Measurements from ENCODE around the gene KLK15.

Gene KLK15

DNA sequence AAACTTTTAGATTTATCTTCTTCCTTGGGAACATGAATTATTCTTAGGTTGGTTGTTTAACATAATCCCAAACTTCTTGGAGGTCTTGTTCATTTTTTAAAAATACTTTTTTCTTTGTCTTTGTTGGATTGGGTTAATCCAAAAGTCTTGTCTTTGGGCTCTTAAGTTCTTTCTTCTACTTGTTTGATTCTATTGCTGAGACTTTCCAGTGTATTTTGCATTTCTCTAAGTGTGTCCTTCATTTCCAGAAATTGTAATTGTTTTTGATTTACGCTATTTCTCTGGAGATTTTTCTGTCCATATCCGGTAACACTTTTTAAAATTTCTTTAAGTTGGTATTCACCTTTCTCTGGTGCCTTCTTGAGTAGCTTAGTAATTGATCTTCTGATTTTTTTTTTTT is 9.8 kb upstream of the KLK15 start:
- DNase-seq (ENCODE audit: low read depth in 2 of 2), result no peak

DNA sequence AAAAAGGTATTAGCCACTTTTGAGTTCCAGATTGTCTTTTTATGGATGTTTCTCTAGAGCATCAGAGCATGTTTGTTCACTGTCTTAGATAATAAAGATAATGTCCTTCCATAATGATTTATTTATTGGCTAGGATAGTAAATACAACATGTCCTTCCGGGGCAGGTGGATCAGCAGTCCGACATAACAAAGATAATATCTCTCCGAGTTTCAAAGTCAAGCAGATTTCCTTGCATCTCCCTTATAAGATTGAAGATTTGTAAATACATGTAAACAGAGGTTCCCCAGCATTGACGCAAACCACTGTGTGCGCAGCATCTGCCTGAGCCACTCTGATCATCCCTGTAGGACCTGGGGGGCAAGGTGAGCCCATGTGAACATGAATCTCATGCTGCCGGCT is 8.8 kb upstream of the KLK15 start:
- DNase-seq (ENCODE audit: low read depth in 2 of 2), result no peak

DNA sequence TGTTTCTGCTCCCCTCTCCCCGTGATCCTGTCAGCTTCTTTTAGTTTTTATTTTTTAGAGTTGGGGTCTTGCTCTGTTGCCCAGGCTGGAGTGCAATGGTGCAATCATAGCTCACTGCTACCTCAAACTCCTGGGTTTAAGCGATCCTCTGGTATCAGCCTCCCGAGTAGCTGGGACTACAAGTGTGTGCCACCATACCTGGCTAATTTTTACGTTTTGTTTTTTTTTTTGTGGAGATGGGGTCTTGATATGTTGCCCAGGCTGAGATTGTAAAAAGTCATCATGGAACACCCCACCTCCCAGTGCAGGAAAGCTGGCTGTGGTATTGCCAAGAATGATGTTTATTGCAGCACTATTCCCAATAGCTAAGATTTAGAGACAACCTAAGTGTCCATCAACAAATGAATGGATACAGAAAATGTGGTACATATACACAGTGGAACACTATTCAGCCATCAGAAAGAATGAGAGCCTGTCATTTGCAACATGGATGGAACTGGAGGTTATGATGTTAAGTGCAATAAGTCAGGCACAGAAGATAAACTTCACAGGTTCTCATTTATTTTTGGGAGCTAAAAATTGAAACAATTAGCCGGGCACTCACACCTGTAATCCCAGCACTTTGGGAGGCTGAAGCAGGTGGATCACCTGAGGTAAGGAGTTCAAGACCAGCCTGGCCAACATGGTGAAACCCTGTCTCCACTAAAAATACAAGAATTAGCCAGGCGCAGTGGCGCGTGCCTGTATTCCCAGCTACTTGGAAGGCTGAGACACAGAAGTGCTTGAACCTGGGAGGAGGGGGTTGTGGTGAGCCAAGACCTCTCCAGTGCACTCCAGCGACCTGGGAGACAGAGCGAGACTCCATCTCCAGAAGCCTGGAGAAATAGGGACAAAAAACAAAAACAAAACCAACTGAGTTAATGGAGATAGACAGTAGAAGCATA is 6.6 kb upstream of the KLK15 start:
- DNase-seq (ENCODE audit: low read depth in 2 of 2), result no peak

DNA sequence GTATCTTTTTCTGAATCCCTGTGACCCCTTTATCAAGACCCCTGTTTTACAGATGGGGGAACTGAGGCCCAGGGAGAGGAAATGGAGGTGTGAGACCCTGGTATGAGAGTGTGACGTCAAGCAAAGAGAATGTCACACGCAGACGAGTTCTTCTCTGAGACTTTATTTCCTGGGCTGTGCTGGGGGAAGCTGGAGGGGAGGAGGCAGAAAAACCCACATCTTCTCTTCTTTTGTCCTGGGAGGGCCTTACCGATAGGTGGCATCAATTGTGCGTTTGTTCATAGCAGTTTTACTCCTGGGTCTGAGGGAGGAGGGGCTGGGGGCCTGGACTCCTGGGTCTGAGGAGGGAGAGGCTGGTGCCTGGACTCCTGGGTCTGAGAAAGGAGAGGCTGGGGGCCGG is 4.9 kb upstream of the KLK15 start:
- DNase-seq (ENCODE audit: low read depth in 2 of 2), result no peak

DNA sequence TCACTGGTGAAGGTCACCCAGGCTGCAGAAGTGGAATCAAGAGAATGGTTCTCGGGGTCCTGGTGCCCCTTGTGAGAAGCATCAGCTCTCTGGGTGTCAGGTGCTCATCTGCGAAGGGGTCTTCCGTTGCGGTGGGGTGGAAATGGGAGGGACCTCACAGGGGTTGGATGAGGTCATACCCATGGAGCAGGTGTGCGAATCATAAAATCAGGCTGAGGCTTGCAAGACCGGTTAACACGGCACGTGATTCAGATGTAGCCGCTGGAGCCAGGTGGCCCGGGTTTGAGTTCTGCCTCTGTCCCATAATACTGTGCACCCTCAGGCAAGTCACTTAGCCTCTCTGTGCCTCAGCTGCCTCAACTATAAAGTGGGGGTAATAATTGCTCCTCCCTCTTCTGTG is 3.9 kb upstream of the KLK15 start:
- DNase-seq (ENCODE audit: low read depth in 2 of 2), result no peak

DNA sequence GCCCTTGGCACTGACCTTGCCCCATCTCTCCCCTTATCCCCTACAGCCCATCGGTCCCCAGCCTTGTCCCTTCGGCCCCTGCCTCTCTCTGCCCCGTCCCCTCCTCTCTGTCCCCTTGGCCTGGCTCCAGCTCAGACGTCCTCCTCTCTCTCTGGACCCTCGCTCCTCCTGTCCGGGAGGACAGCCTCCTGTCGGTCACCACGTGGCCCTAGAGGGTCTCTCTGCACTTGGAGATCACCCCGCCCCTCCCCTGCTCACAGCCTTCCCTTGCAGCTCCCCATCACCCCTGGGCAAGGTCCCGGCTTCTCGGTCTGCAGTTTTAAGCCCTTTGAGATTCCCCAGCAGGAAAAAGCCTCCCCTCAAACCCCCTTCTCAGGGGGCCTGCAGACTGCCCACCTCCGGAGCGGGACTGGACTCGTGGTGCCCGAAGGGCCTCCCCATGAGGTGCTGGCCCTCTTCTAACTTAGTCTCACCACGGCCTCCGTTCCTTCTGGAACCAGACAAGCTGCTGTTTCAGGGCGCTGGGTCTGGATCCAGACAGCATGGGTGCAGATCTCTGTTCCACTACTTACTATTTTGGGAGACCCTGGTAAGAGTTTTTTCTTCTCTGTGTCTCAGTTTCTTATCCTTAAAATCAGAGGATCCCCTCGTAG is 3.3 kb upstream of the KLK15 start:
- DNase-seq (ENCODE audit: low read depth in 2 of 2), result no peak

DNA sequence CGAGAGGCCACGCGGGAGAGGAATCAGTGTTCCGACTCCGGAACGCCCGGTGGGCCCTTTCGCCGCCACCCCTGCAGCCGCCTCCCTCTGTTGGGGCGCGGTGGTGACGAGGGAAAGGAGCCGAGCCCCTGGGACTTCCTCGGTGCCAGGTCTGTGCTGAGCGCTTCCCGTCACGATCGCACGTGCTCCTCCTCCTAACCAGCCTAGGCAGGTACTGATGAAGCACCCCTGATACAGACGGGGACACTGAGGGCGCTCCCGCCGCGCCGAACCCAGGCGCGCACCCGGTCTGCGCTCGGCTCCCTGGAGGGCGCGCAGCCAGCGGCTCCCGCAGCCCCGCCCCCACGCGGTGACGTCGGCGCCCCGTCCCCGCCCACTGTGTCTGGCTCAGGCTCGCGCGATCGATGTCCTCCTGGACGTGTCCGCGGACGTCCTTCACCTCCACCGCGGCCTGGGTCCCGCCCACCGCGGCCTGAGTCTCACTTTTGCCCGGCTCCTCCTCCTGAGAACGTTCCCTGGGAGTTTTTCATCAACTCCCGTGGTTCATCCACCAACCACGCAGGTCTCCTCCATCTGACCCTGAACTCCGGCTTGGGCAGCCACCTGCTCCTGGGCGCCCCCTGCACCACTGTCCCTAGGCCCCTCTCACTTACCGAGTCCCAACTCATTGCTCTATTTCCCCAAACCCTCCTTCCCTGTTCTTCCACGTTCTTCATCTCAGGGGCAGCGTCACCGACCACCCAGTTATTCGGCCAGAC is 2.6 kb upstream of the KLK15 start:
- DNase-seq (ENCODE audit: low read depth in 2 of 2), result peak; percentile 23 to 49

DNA sequence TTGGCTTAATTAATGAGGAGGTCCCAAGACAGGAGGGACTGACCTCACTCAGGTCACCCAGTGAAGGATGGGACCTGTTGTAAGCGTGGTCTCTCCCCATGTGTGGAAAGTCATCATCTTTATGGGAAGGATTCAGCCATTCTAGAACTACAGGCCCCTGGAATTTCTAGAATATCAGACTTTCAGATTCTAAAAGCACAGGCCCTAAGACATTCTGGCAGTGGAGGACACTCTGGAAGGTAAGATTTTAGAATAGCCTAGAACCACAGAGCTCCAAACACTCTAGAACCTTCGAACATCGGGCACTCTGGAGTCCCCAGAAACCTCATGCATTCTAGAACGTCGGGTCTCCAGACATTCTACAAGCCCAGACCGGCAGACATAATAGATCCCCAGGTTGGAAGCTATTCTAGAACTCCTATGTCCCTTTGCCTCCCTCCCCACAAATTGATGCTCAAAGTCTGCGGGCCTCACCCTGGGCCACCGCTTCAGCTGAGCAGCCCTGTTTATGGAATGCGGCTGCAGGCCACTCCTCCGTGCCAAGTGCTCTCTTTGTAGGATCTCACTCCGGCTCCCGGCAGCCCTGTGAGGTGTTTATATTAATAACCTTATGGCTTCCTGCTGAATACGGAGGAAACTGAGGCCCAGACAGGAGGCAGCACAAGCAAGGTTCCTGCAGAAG is 1.9 kb upstream of the KLK15 start:
- DNase-seq (ENCODE audit: low read depth in 2 of 2), result no peak

DNA sequence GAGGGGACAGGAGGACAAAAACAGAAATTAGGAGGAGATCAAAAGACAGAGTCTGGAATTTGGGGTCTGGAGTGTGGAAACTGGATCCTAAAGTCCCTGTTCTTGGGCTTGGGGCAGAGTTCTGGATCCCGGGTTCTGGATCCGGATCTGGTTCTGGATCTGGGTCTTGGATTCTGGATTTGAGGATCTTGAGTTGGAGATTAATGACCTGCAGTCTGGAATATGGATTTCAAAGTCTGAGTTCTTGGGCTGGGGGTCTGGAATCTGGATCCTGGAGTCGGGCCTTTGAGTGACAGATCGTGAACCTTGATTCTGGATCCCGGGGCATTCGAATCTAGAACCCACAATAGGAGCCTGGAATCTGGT is 411 bp upstream of the KLK15 start:
- DNase-seq (ENCODE audit: low read depth in 2 of 2), result no peak

DNA sequence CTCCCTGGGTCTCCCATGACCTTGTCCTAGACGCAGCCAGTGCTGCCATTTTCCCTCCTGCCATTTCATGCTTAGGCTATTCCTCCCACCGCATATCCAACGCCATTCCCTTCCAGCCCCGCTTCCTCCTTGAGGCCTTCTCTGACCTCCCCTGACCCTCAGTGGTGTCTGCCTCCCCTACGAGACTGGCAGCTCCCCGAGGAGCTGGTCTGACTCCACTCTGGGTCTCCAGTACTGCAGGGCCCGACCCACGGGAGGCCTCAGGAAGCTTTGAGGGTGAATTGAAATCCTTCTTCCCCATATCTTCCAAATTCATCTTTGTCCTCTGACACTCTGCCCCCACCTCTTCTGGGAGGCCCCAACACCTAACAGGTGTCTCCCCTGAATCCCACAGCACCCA is 708 bp downstream of the KLK15 start:
- no peak for DNase-seq (ENCODE audit: low read depth in 2 of 2)

DNA sequence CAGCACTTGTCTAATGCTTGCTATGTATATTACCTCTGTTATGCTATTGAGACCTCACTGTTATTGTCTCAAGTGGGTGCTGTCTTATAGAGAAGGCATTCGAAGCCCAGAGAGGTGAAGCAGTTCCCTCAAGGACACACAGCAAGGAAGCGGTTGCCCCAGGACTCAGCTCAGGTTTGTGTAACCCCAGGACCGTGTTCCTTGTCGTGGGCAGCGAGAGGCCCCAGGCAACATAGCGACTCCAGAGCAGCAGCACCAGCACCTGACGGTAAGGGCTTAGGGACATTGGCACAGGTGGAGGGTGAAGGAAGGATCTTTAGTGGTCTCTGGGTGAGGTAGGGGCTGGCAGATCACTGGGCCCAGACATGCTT is 2.4 kb downstream of the KLK15 start:
- DNase-seq (ENCODE audit: low read depth in 2 of 2), result no peak

DNA sequence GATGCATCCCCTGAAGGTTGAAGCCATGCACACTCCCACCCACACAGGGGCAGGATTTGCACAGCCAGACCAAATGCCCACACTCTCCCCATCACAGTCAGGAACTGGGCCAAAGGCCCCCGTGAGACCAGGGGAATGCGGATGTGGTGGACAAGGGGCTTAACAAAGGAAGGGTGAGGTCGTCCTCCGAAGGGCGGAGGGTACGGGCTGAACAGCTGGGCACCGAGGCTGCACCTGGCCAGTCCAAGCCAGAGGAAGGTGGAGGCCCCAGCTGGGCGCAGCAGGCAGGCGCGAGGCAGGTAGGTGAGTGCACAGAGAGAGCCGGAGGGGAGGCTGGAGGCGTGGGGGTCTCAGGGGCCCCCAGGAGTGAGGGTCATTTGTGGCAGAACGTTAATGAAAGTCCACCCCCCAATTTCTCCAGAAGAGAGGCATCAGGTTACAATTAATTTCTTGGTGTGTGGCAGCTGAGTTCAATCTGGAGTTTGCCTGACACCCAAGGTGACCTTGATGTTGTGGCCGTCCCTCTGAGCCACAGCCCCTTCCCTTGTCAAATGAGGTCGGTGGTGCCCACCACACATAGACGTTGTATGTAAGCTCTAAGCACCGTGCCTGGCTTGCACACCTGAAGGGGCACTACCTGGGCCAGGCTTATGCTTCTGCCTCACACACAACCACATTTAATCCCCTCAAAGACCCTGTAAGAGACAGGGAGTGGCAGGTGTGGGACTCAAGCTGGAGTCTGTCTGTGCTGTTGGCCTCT is 2.9 kb downstream of the KLK15 start:
- no peak for DNase-seq (ENCODE audit: low read depth in 2 of 2)

DNA sequence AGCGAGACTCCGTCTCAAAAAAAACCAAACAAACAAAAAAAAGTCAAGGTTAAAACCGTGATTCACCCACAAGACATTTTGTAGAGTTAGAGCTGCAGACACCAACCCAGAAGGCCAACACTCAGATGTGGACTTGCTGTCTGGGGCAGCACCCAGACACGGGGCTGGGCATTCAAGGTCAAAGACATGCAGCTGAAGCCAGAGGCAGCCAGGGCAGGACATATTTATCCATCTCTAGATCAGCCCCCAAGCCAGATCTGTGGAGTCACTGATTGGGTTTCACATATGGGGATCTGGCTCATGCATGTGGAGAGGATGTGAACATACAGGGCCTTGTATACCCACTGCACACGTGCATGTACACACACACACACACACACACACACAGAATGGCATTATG is 3.6 kb downstream of the KLK15 start:
- DNase-seq (ENCODE audit: low read depth in 2 of 2), result no peak

DNA sequence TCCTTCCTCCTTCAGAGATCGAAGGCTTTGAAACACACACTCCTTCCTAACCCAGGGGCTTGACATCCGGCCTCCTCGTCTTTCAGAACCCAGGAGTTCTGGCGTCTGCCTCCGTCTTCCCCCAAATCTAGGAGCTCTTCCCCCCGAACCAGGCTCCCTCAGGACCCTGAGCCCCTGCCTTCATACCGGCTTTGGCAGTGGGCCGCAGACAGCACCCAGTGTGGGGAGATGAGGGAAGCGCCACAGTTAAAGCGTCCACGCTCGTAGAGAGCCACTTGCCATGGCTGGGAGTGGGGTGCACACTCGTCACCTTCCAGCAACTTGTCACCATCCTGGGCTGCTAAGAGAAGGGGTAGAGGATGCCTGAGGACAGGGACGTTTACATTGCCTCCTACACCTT is 5.9 kb downstream of the KLK15 start:
- DNase-seq (ENCODE audit: low read depth in 2 of 2), result no peak

DNA sequence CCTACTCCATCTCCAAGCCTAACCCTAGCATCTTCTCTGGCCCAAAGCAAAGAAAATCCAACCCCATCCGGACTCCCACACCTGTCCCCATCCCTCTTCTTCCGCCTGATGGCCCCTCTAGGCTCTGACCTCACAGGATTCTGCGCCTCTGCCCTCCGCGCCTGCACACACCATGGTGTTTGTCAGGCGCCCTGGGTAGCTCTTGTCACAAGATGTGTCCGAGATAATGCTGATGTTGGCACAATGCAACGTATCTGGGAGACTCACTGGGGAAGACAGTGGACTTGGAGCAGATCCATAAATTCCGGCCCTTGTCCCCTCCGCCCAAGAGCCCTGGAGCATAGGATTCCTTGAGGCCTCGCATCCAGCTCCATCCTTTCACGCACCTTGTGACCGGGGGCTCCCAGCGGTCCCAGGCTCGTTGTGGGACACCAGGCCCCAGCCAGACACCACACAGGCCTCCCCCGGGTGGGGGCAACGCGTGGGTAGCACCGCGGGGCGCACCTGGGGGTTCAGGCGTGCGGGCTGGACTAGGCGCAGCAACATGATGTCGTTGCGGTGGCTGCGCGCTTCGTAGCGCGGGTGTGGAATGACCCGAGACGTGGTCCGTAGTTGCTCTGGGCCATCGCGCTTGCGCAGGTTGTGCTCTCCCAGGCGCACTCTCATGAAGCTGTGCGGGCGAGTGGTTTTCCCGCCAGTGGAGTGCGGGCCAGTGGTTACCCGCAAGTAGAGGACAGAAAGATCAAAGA is 6.7 kb downstream of the KLK15 start:
- no peak for DNase-seq (ENCODE audit: low read depth in 2 of 2)

DNA sequence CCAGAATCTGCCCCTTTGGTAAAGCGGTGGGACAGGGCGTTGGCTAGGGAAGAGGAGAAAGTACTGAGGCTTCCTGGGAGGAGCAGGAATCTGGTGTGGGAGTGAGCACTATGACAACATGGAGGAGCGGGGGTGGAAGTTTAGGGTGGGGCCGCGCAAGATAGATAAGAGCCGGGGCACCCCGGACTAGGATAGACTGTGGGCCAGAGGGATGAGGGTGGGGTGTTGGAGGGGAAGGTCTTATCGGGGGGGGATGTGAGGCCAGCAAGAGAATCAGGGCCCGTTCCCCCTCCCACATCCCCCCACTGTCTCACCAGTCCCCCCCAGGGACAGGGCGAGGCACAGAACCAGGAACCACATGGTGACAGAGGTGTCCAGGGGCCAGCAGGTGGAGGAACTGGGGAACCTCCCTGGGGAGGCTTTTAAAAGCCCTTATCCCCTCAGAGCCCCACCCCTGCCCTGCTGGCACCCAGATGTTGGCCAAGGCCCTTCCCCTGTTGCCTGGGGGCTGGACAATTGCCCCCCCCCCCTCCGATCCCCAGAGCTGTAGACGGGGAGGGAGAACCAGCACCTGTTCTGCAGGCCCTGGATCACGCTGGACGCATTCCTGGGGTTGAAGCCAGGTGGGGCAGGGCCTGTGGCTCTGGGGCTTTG is 9.9 kb downstream of the KLK15 start, which contains the start of gene KLK1:
Gene KLK1 (minus strand): TSS at position 399 of the 654 bp plus-strand sequence. CDS start 39 bp downstream, at position 360.
- DNase-seq (ENCODE audit: low read depth in 2 of 2), result no peak

DNA sequence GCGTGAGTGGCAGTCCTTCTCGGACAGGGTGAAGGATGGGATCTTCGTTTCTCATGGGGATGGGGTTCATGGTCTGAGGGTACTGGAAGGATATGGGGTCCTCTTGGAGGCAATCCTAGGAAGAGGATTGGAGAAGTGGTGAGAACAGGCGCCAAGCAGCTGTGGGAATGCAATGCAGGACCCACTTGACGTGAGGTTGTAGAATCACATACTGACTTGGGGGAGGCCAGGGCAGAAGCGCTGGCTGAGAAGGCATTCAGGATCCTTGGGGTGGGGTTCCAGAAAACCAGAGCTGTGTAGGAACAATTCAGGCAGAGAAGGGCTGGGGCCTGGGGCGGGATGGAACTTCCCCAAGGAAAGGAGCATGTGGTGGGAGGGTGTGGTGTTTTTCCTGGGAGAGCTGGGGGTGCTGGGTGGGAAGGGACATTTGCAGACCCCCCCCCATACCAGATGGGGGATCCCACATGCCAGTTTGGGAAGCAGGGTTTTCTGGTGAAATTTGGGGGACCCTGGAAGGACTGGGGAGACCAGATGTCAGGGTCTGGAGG is 10.6 kb downstream of the KLK15 start:
- DNase-seq (ENCODE audit: low read depth in 2 of 2), result no peak

DNA sequence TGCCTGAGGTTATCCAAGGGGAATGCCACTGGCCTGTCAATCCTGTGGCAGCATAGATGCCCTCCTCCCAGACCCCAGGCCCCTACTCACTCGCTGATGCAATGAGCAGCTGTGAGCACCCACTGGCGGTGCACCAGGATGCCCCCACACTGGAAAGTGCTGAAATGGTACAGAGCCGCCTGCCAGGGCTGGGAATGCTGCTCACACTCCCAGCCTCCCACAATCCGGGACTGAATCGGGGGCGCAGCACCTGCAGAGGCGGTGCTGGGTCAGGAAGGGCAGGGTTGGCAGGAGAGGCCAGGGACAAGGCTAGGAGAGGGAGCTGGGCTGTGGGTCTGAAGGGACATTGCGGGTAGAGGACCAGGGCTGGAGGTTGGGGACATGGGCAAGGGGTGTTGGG is 11.8 kb downstream of the KLK15 start:
- DNase-seq (ENCODE audit: low read depth in 2 of 2), result no peak

DNA sequence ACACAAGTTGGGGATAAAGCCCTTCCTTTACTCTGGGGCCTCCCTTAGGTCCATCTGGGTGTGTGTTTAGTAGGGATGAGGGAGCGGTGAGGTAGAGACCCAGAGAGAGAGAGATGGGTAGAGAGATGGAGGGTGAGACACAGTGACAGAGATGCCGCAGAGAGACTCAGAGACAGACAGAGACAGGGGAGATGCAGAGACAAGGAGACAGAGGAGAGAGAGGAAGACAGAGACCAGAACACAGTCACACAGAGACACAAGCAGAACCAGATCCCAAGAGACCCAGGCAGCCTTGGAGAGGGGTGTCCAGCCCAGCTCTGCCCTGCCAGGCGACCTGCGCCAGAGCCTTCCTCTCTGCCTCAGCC is 12.1 kb downstream of the KLK15 start:
- DNase-seq (ENCODE audit: low read depth in 2 of 2), result no peak
